ENCODE data around the gene LAPTM4A. TPM values are rescaled to one million over a fixed set of nuclear protein-coding genes. Genes with fewer than 3 reads are reported as not detected.

Gene LAPTM4A
- total RNA-seq, 1 experiment from 2014 or later: 123 TPM

- Histone ChIP-seq H3K27ac (ENCODE audit: low read length) (no peak overlapping the region), H3K27me3 (ENCODE audit: control insufficient read depth, insufficient read depth, low read length) (no peaks in the 10 kb centered on the region), H3K4me1 (ENCODE audit: control insufficient read depth, insufficient read depth, low read length) (no peaks in the 10 kb centered on the region), H3K9me3 (ENCODE audit: control insufficient read depth, insufficient read depth, low read depth, low read length) (no peaks in the 10 kb centered on the region), H3K36me3 (ENCODE audit: control insufficient read depth, insufficient read depth, low read length) (no peaks in the 10 kb centered on the region), H3K4me3 (ENCODE audit: low read depth in 2 of 2, low read length in 2 of 2) (no peak overlapping the region)
- intact Hi-C loops (cut with micrococcal nuclease; ENCODE audit: unreplicated experiment) (no loop called here), in situ Hi-C loops (cut with HindIII; ENCODE audit: low pct_unique_long_range_greater_than_20kb, low sequenced_read_pairs) (no loop called here)
- TF ChIP-seq CTCF (IDR thresholded peaks at IDR 0.05) (no peak), POLR2AphosphoS5 (IDR thresholded peaks at IDR 0.05; ENCODE audit: low read depth, low read length) (no peak)
- no peak for ATAC-seq
- ChIA-PET CTCF (no interaction called here), POLR2A (no interaction called here)
- no peak for DNase-seq (ENCODE audit: low read depth, low spot score)
- no TSS peak for BruUV-seq (replicated peaks)
Observed at GRCh38 chr2:20081841-20082240, 30.4 kb upstream of the LAPTM4A start.

- CTCF ChIA-PET: no interaction called here
- intact Hi-C loops (cut with micrococcal nuclease; ENCODE audit: unreplicated experiment): no loop called here
Observed at GRCh38 chr2:20080839-20081415, 29.5 kb upstream of the LAPTM4A start.

More at GRCh38 chr2:20080839-20081415, 29.5 kb upstream of the LAPTM4A start:
- H3K4me1 ChIP-seq (ENCODE audit: control insufficient read depth, insufficient read depth, low read length): no peaks in the 10 kb centered on the region
- in situ Hi-C loops (cut with HindIII; ENCODE audit: low pct_unique_long_range_greater_than_20kb, low sequenced_read_pairs): no loop called here
- no peak overlapping the region for H3K27ac ChIP-seq (ENCODE audit: low read length)
- no peaks in the 10 kb centered on the region for H3K36me3 ChIP-seq (ENCODE audit: control insufficient read depth, insufficient read depth, low read length)
- H3K9me3 ChIP-seq (ENCODE audit: control insufficient read depth, insufficient read depth, low read depth, low read length): no peaks in the 10 kb centered on the region
- POLR2A ChIA-PET: no interaction called here
- TF ChIP-seq TCF7L2 (IDR thresholded peaks at IDR 0.05; ENCODE audit: low read depth, low read length): no peak
- TF ChIP-seq POLR2AphosphoS5 (IDR thresholded peaks at IDR 0.05; ENCODE audit: low read depth, low read length): no peak
- no peak for TF ChIP-seq REST (IDR thresholded peaks at IDR 0.05; ENCODE audit: insufficient read depth in 1 of 2, low read depth in 2 of 2, low read length in 1 of 2)
- no peak for TF ChIP-seq CTCF (IDR thresholded peaks at IDR 0.05)
- DNase-seq (ENCODE audit: low read depth, low spot score) (no peak), ATAC-seq (no peak)
- H3K27me3 ChIP-seq (ENCODE audit: control insufficient read depth, insufficient read depth, low read length): no peaks in the 10 kb centered on the region
- BruUV-seq (replicated peaks): no TSS peak
- H3K4me3 ChIP-seq (ENCODE audit: low read depth in 2 of 2, low read length in 2 of 2): no peak overlapping the region
